Measurements from ENCODE around the gene ZYX.
"Not testable (repeated sequence)": the region's sequence is repeated elsewhere in the genome, so short reads cannot be mapped to it uniquely, and the experiment has no call there.

ZYX gene

GRCh38 chr7:143417734-143418383 lies 36.7 kb downstream of the ZYX start:
- no peak for DNase-seq (ENCODE audit: low read depth in 2 of 2)

GRCh38 chr7:143418681-143419458 lies 37.7 kb downstream of the ZYX start:
- DNase-seq (ENCODE audit: low read depth in 2 of 2): no peak

- no peak for DNase-seq (ENCODE audit: low read depth in 2 of 2)
These were observed 38.7 kb downstream of the ZYX start for GRCh38 chr7:143419880-143420279.

GRCh38 chr7:143420624-143421023 lies 39.5 kb downstream of the ZYX start:
- DNase-seq (ENCODE audit: low read depth in 2 of 2): not testable (repeated sequence)

GRCh38 chr7:143422033-143422432 lies 40.9 kb downstream of the ZYX start:
- DNase-seq (ENCODE audit: low read depth in 2 of 2): no peak

GRCh38 chr7:143424476-143424875 lies 43.3 kb downstream of the ZYX start:
- DNase-seq (ENCODE audit: low read depth in 2 of 2): not testable (repeated sequence)

- no peak for DNase-seq (ENCODE audit: low read depth in 2 of 2)
These were observed 45.5 kb downstream of the ZYX start for GRCh38 chr7:143426479-143427142.

- no peak for DNase-seq (ENCODE audit: low read depth in 2 of 2)
These were observed 48.9 kb downstream of the ZYX start for GRCh38 chr7:143429770-143430698.

- DNase-seq (ENCODE audit: low read depth in 2 of 2): no peak
These were observed 50.0 kb downstream of the ZYX start for GRCh38 chr7:143431109-143431508.

- DNase-seq (ENCODE audit: low read depth in 2 of 2): no peak
These were observed 52.6 kb downstream of the ZYX start for GRCh38 chr7:143433759-143434158.

GRCh38 chr7:143434660-143435059 lies 53.5 kb downstream of the ZYX start:
- no peak for DNase-seq (ENCODE audit: low read depth in 2 of 2)

- DNase-seq (ENCODE audit: low read depth in 2 of 2): no peak
These were observed 54.1 kb downstream of the ZYX start for GRCh38 chr7:143435266-143435665.

GRCh38 chr7:143436325-143436946 lies 55.3 kb downstream of the ZYX start:
- no peak for DNase-seq (ENCODE audit: low read depth in 2 of 2)

GRCh38 chr7:143437578-143437977 lies 56.4 kb downstream of the ZYX start:
- no peak for DNase-seq (ENCODE audit: low read depth in 2 of 2)

- no peak for DNase-seq (ENCODE audit: low read depth in 2 of 2)
These were observed 58.7 kb downstream of the ZYX start for GRCh38 chr7:143439866-143440265.
